Measurements from ENCODE around the gene EGLN1.
"Not testable (repeated sequence)": the region's sequence is repeated elsewhere in the genome, so short reads cannot be mapped to it uniquely, and the experiment has no call there.

Gene EGLN1

DNA sequence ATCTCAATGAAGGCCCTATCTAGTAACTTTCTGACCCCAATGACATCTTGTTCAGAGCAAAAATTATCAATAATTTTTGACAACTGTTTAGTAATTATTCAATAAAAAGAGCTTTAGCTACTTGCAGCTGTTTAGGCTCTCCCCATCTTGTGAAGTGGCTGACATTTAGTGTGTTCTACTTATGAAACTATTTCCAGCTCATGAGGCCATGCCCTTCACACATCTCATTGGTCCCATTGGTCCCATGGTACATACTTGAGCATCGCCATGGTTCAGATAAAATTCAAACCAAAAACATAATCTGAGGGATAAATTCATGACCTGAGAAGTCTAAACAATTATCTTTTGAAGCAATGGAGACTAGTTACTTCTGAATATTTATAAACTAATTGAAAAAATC is 59.8 kb downstream of the EGLN1 start:
- DNase-seq (ENCODE audit: low read depth in 3 of 3), result no peak

DNA sequence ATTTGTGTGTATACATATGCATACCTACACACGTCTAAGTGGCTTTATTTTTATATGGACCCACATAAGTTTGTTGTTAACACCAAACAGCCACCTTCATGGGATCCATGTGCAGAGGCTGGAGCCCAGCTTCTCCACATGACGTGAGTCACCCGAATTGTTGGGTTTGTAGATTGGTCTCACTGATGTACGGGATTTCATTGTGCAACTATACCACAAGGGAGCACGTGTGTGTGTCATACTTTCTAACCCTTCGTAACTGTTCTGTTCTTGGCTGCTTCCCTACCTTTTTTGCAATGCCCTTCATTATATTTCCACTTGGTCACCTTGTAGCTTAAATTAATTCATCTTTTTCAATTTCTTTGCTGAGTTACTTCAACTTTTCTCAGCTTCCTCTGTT is 63.0 kb downstream of the EGLN1 start:
- DNase-seq (ENCODE audit: low read depth in 3 of 3), result no peak

DNA sequence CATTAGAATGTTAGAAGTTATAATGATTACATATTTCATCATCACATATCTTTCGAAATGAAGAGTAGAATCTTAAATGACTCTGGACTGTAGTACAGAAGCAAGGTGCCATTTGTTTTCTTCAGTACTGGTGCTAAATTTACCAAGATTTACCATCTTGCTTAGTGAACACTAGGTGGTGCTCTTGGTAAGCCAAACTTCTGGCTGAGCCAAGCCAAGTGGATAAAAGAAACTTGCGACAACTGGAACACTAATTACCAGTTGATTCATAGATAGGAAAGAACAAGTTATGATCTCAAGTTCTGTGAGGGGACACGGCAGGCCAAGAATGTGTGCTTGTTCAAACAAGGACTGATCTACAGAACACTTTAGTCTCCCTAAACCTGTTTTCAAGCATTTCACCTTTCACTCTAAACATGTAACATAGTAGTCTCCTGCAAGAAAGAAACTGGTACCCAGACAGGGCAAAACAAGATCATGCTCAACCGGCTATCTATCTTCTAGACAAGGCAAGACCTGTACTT is 64.2 kb downstream of the EGLN1 start:
- no peak for DNase-seq (ENCODE audit: low read depth in 3 of 3)

DNA sequence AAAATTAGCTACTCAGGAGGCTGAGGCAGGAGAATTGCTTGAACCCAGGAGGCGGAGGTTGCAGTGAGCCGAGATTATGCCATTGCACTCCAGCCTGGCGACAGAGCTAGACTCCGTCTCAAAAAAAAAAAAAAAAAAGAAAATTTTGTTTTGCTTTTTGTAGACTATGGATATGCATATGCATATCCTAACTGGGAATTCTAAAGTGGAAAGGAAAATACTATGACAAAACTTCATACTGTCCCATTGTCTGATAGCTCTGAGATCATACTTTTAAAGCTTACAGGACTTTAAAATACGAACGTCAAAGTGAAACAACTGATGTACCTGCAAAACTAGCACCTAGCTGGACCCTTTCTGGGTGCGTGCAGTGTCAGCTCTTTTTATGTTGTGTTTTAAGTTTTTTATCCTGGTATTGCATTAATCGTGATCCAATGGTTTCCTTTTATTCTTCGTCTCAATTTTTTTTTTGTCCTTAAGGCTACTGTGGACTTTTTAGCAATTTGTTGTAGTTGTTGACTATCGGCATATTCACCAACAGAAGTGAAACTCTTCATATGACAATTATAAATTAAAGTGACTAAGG is 64.8 kb downstream of the EGLN1 start:
- DNase-seq (ENCODE audit: low read depth in 3 of 3), result no peak

DNA sequence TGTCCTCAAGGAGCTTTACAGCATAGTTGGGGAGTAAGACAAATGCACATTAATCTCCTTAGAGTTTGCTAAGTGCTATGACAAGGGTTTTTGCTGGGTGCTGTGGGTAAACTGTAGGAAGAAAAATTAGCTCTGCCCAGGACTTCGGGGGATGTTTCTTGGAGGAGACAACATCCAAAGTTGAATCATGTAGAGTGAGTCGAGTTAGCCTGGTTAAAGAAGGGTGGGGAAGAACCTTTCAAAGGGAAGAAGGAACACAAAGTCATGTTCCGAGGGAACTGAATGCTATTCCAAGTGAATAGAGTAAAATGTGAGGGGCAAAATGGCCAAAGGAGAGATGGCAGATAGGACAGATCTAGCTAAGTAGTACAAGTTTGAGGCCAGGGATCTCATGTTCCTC is 66.9 kb downstream of the EGLN1 start:
- no peak for DNase-seq (ENCODE audit: low read depth in 3 of 3)

DNA sequence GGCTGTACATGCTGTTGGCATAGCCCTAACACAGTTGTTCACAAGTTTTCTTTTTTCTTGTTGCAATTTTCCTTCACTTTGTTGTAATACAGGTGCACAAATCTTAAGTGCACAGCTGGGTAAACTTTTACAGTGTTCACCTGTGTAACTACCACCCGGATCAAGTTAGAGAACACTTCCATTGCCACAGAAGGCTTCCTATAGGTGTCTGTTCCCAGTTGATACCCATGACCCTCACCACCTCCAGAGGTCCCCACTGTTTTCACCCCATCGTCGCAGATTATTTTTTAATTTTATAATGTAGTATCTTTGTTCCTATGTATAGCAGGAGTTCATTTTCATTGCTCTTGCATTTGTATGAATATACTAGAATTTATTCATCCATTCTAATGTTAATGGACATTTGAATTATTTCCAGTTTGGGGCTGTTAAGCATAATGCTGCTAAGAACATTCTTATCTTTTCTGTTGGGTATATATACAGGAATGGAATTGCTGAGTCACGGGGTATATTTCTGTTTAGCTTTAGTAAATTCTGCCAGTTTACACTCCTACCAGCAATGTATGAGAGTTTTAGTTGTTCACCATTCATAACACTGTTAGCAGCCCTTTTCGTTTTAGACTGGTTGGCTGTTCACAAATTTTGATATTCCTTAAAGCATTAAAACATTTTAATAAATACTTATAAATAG is 67.6 kb downstream of the EGLN1 start:
- DNase-seq (ENCODE audit: low read depth in 3 of 3), result no peak

DNA sequence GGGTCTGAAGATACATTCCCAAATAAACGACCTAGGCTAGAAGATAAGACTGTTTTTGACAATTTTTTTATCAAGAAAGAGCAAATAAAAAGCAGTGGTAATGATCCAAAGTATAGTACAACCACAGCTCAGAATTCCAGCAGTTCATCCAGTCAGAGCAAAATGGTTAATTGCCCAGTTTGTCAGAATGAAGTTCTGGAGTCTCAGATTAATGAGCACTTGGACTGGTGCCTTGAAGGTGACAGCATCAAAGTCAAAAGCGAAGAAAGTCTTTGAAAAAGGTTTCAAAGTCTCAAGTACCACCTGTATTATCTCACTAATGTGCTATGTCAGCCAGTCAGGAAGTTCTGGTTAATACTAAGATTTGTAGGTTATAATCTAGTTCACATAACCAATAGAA is 69.0 kb downstream of the EGLN1 start:
- no peak for DNase-seq (ENCODE audit: low read depth in 3 of 3)

DNA sequence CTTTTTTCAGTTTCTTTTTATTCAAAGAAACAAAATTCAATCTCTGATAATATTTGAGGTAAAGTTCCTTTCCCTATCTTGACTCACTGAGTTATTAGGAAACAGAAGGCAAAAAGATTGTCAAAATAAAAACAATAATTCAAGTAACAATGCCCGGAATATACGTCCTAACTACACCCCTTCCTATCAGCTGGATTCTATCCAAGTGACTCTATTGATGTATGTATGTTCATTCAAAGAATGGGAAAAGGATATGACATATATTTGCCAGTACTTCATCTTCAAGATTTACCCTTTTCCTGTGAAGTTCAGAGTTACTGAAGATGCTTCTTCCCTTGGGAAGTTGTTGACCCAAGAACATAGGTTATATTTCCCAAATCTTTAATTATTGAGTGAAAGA is 70.3 kb downstream of the EGLN1 start:
- no peak for DNase-seq (ENCODE audit: low read depth in 3 of 3)

DNA sequence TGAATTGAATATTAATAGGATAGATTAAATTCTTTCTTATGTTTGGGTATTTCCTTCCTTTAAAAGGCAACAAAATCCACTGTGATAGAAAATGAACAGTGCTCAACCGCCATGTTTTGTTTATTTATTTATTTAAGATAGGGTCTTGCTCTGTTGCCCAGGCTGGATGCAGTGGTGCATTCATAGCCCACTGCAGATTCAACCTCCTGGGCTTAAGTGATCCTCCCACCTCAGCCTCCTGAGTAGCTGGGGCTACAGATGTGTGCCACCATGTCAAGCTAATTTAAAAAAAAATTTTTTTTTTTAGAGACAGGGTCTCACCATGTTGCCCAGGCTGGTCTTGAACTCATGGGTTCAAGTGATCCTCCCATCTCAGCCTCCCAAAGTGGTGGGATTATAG is 73.2 kb downstream of the EGLN1 start:
- DNase-seq (ENCODE audit: low read depth in 3 of 3), result not testable (repeated sequence)

DNA sequence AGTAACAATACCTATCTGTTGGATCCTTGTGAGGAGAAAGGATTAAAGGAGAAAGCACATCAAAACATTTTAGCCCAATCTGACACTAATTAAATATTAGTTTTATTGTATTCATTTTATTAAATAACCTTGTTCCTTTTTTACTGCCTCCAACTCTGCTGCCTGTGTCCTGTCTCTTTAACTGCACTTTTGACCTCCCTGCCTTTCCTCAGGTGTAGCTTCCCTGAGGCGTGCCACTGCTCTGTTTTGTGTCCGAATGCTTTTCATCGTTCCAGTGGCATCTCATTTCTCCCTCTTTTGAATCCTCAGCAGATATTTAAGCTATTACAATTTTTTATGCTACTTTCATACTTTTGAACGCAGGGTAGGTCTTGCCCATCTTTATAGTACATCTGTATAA is 73.6 kb downstream of the EGLN1 start:
- DNase-seq (ENCODE audit: low read depth in 3 of 3), result no peak

DNA sequence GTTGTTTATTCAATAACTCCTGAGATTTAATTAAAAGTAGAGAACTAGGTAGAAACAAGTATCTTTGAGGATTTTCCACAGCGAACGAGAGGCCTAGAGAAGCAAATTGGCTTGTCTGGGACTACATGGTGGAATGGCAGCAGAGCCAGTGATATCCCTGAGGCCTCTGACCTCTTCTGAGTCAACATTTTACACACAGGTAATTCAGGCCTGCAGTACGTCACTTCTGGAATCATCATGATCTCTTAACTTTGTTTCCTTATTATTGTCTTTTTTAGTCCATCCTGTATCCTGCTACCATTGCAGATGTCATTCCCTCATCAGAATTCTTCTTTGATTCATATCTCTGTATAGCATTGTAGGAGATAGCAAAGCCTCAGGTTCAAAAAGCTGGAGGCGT is 74.1 kb downstream of the EGLN1 start:
- DNase-seq (ENCODE audit: low read depth in 3 of 3), result no peak

DNA sequence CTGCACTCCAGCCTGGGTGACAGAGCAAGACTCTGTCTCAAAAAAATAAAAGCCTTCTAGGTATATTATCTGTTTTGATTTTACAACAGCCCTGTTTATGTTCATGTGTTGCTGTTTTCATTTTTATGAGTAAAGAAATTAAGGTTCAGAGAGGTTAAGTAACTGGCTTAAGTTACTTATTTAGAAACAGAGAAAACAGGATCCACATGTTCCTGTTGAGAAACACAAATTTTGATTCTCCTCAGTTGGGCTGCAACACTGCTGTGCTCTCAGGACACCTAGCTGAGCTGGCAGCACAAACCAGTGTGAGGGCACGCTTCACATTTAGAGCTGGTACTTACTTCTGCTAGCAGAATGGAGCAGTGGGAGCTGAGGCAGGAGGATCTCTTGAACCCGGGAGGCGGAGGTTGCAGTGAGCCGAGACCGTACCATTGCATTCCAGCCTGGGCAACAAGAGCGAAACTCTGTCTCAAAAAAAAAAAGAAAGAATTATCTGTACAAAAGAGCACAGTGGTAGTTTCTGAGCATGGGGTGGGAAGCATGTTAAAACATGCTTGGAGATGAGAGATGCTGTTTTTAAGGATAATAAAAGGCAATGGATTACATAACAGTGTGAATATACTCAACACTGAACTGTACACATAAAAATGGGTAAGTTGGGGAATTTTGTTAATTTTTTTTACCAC is 81.6 kb downstream of the EGLN1 start:
- no peak for DNase-seq (ENCODE audit: low read depth in 3 of 3)

DNA sequence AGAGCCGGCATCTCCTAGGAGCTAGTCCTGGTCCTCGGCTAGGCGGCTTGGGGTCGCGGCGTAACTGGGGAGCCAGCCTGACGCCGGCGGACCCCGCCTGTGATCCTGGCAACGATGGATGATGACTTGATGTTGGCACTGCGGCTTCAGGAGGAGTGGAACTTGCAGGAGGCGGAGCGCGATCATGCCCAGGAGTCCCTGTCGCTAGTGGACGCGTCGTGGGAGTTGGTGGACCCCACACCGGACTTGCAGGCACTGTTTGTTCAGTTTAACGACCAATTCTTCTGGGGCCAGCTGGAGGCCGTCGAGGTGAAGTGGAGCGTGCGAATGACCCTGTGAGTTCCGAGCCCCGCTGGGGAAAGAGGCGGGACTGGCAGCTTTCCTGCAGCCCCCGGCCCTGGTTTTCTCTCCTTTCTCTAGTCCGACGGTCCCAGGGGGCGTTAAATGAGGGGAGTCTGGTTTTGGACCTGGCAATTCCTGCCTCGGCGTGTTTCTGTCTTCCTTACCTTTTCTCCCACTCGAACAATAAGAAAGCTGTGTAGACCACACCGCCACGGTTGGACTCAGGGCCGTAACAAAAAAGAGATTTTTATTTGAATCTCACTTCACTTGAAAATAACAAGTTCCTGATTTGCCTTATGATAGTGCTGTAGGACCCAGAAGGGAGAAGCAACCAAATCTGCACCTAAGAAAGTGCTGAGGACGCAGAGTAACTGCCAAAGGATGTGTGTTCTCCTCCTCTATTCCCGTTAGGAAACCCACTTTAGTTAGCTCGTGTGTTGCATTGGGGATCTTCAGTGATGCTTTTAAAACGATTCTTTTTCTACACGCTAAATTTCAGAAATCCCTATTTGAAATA is 83.6 kb downstream of the EGLN1 start, which contains the start of gene SPRTN:
SPRTN (plus strand) TSS at position 24 of the 859 bp plus-strand sequence; CDS start at position 115, 91 bp downstream.
- DNase-seq (ENCODE audit: low read depth in 3 of 3), result no peak

DNA sequence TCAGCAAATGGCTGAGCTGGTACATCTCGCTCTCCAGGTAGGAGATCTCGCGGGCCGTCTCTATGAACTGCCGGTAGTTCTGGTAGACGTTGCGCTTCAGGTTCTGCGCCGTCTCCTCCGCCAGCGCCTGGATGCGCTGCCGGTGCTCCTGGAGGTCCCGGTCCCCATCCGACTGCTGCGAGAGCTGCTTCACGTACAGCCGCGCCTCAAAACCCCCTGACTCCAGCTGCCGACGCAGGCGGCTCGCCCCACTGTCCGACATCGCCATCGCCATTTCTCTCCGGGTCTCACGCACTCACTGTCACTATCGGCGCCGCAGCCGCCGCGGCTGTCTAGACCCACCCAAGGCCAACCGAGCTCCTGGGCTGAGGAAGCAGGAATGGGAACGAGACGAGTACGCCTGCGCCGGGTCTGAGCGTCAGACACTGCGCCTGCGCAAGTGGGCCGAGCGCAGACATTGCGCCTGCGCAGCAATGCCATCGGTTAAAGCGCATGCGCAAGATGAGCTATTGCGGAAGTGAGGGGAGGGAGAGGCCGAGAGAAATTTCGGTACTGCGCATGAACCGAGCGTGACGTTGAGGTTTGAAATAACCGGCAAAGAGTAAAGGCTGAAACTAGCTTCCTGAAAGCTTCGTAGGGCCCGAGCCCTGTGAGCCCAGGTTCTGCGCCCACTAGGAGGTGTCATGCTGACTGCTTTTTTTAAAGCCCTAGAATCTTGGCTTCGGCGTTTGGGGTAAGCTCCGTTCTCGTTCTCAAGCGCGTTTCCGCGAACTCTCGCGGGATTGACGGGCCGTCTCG is 84.4 kb downstream of the EGLN1 start, which contains the start of gene EXOC8:
EXOC8 (minus strand) TSS at position 381 of the 798 bp plus-strand sequence; CDS start at position 274, 107 bp downstream.
- DNase-seq (ENCODE audit: low read depth in 3 of 3), result peak; percentile 93 to 96 (median 96)

DNA sequence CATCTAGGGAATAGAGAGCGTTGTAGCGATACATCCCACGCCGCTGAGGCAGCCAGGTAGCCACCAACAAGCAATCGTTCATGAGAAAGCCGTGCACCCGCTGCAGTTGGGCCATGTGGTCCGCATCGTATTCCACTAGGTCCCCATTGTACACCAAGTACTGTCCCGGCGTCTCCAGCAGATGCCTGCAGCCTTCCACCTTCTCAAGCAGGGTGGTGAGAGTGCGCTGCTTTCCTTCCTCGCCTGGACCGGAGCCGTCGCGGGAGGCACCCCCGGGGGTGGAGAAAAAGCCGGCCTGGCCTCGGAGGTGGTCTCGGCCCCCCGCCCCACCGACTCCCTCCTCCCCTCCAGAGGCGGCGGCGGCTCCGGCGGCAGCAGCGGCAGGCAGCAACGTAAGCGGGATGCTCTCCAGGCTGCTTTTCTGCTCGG is 85.0 kb downstream of the EGLN1 start:
- no peak for DNase-seq (ENCODE audit: low read depth in 3 of 3)

DNA sequence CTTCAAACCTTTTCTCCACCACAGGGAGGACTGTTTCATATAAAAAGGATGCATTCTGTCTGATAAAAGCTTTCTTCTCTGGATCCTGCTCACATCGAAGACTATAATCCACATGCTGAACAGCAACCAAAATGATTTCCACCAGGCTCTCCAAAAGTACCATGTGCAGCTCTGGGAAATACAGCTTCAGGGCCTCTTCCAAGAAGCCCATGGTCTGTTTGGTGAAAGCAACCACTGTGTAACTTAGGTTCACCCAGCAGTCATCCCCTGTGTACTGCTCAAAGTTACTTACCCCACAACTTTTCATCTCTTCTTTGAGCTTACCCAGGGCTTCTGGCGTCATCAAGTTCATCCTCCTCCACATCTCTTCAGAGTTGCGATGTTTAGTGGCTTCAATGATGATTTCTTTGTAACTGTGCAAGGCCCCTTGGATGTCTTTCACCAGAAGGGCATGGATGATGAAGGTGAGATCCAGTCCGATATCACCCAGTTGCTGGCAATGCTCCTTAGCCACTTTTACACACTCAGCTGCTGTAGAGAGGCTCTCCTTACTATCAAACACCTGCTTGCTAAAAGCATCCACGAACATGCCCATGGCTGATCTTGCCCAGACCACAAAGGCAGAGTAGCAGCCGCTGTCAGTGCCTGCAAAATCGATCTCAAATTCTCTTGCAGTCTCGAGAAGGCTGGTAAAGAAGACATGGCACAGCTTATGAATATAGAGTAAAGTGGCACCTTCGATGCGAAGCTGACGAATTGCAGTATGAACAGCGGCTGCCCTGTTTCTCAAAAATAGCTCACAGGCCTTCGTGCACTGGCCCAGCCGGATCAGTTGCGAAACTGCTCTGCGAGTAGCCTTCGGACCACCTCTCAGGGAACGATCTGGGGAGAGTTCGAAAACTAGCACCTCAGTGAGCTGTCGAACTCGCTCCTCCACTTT is 86.2 kb downstream of the EGLN1 start:
- DNase-seq (ENCODE audit: low read depth in 3 of 3), result no peak

DNA sequence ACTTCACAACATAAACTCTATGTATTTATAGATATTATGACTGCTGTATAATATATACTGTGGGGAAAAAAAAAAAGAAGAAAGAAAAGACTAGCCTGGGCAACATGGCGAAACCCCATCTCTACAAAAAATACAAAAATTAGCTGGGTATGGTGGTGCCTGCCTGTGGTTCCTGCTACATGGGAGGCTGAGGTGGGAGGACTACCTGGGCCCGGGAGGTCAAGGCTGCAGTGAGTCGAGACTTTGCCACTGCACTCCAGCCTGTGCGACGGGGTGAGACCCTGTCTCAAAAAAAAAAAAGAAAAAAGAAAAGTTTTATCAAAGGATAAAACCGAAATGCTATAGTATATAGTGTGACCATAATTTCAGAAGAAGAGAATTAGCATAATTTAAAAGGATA is 87.1 kb downstream of the EGLN1 start:
- no peak for DNase-seq (ENCODE audit: low read depth in 3 of 3)

DNA sequence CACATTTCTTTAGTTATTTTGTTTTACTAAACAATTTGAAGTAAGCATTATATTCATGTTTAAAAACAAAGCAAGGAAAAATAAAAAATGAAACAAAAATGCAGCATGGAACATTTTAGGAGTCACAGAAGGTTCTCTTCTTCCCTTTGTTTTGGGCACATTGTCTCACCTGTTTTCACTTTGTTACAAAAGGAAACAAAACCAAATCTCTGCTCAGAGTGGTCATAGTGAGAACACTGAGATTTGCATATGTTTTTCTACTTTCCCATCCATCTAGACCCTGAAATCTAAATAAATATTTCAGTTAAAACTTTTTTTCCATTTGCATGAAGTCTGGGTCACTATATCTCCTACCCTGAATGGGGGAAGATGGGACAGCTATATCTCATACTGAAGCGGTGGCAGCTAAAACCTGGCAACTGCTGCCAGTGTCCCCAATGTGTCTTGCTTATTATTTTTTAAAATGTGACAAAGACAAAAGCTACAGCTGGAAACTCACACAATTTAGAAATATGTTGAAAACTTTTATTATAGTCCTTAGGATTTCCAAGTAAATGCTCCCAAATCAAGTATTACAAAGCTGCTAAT is 87.9 kb downstream of the EGLN1 start:
- DNase-seq (ENCODE audit: low read depth in 3 of 3), result no peak

DNA sequence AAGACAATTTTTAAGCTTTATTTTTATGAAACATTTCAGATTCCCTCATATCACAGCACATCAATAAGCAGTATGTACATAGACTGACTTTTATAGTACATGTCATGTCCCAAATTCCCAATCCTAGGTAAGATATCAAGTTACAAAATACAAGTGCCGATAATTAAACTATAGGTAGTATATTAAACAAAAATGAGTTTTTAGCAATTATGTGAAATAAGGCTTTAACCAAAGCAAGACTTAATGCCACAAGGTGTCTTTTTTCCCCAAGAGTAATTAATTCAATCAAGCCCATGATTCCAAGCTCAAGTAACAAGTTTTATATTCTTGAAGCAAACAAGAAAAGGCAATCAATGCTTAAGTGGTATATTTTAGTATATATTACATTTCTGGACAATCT is 89.3 kb downstream of the EGLN1 start:
- DNase-seq (ENCODE audit: low read depth in 3 of 3), result no peak
